Measurements from ENCODE around the gene SEPTIN1. TPM values are rescaled to one million over a fixed set of nuclear protein-coding genes. Genes with fewer than 3 reads are reported as not detected.

SEPTIN1 gene, protein sequence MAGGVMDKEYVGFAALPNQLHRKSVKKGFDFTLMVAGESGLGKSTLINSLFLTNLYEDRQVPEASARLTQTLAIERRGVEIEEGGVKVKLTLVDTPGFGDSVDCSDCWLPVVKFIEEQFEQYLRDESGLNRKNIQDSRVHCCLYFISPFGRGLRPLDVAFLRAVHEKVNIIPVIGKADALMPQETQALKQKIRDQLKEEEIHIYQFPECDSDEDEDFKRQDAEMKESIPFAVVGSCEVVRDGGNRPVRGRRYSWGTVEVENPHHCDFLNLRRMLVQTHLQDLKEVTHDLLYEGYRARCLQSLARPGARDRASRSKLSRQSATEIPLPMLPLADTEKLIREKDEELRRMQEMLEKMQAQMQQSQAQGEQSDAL
- 0.60 TPM in 1 of 2 replicates, not detected in the other for total RNA-seq (2014; rRNA removed; shearing (Covaris generic))

GRCh38 chr16:30382111-30382881 lies at the start of gene SEPTIN1:
SEPTIN1 (minus strand) TSS chr16:30382561; CDS start chr16:30382542, 19 bp downstream.

GRCh38 chr16:30429678-30430427 lies 47.5 kb upstream of the SEPTIN1 start, which contains the start of gene DCTPP1:
DCTPP1 (minus strand) TSS chr16:30430030; CDS start chr16:30429980, 50 bp downstream.

GRCh38 chr16:30407102-30407803 lies 24.9 kb upstream of the SEPTIN1 start, which contains the start of gene ZNF771:
ZNF771 (plus strand) TSS chr16:30407606; CDS start chr16:30408054, 448 bp downstream.

GRCh38 chr16:30395155-30395991 lies 13.0 kb upstream of the SEPTIN1 start, which contains the start of gene ZNF48:
ZNF48 (plus strand) TSS chr16:30395420; CDS start chr16:30395795, 375 bp downstream.

GRCh38 chr16:30374538-30374937 lies 7.8 kb downstream of the SEPTIN1 start, which contains the start of gene MYL11:
MYL11 (plus strand) TSS chr16:30374802; CDS start chr16:30374858, 56 bp downstream.

GRCh38 chr16:30370456-30371247 lies 11.7 kb downstream of the SEPTIN1 start, which contains the start of gene TBC1D10B:
TBC1D10B (minus strand) TSS chr16:30370494; CDS start chr16:30370183, 311 bp downstream.

DNA sequence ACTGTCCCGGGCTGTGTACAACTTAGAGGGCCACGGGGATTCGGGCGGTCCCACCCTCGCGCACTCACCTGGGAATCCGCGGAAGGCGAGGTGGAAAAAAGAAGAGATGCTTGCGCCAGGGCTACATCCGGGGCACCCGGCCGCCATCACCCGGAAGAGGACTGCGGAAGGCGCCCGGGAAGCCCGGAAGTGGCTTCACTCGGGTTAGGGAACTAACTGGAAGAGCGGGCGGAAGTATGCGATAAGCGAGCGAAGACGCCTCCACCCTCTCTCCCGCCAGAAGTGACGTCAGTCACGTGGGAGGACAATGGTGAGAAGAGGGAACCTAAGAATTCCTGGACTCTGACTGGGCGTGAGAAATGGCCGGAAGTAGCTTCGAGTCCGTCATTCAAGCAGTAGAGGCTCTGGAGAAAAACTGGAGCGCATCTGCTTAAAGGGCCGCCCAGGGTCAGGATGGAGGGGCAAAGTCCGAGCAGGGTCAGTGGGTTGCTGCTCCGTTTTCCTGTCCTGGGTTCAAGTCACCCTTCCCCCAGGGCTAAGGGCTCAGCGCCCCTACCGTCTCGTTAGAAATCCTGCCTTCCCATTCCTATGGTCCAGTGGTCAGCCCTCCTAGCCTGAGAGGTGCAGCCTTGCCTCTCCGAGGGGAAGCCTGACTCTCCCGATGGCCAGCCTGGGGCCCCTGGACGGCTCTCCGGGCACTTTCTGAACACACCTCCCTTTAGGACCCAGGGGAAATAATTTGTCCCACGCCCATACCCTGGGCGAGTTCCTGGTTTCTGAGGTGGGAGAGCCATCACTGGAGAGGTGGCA lies 27.0 kb downstream of the SEPTIN1 start, which contains the start of gene CD2BP2:
CD2BP2 (minus strand) TSS at position 165 of the 810 bp plus-strand sequence. CDS start 627 bp downstream, outside the sequence.

Small RNA genes within 50 kb of the gene (small RNA-seq; reads per million reads assigned to genes)
- 0.46 reads per million, percentile 17 among the genes with 10 or more reads in this experiment for gene RF00406

Other genes with a start within 250 kb of the SEPTIN1 start
- gene CORO1A, start 199.0 kb downstream of the SEPTIN1 start, total RNA-seq (2014; rRNA removed; shearing (Covaris generic)): 6.7 and 14.7 TPM in 2 replicates
- 132 and 219 TPM in 2 replicates for gene BOLA2B, start 188.9 kb downstream of the SEPTIN1 start, total RNA-seq (2014; rRNA removed; shearing (Covaris generic))
- 199 and 212 TPM in 2 replicates for gene SLX1A, start 188.7 kb downstream of the SEPTIN1 start, total RNA-seq (2014; rRNA removed; shearing (Covaris generic))
- gene SULT1A3, start 183.3 kb downstream of the SEPTIN1 start, total RNA-seq (2014; rRNA removed; shearing (Covaris generic)): 5.0 and 5.3 TPM in 2 replicates
- gene NPIPB13, start 134.1 kb downstream of the SEPTIN1 start, total RNA-seq (2014; rRNA removed; shearing (Covaris generic)): 2.6 and 2.9 TPM in 2 replicates
- gene CD2BP2, start 27.3 kb downstream of the SEPTIN1 start, total RNA-seq (2014; rRNA removed; shearing (Covaris generic)): 97.2 and 106 TPM in 2 replicates
- gene TBC1D10B, start 12.1 kb downstream of the SEPTIN1 start, total RNA-seq (2014; rRNA removed; shearing (Covaris generic)): 25.2 and 27.1 TPM in 2 replicates
- gene MYL11, start 7.8 kb downstream of the SEPTIN1 start, total RNA-seq (2014; rRNA removed; shearing (Covaris generic)): not detected in 2 replicates
- 11.2 and 12.2 TPM in 2 replicates for gene ZNF48, start 12.9 kb upstream of the SEPTIN1 start, total RNA-seq (2014; rRNA removed; shearing (Covaris generic))
- 7.2 and 9.6 TPM in 2 replicates for gene ZNF771, start 25.0 kb upstream of the SEPTIN1 start, total RNA-seq (2014; rRNA removed; shearing (Covaris generic))
- gene DCTPP1, start 47.5 kb upstream of the SEPTIN1 start, total RNA-seq (2014; rRNA removed; shearing (Covaris generic)): 36.7 and 40.4 TPM in 2 replicates
- 15.3 and 20.9 TPM in 2 replicates for gene SEPHS2, start 63.3 kb upstream of the SEPTIN1 start, total RNA-seq (2014; rRNA removed; shearing (Covaris generic))
- not detected in 2 replicates for gene ITGAL, start 90.2 kb upstream of the SEPTIN1 start, total RNA-seq (2014; rRNA removed; shearing (Covaris generic))
- 42.1 and 44.2 TPM in 2 replicates for gene ZNF768, start 144.0 kb upstream of the SEPTIN1 start, total RNA-seq (2014; rRNA removed; shearing (Covaris generic))
- 0.23 and 0.82 TPM in 2 replicates for gene ZNF747, start 152.3 kb upstream of the SEPTIN1 start, total RNA-seq (2014; rRNA removed; shearing (Covaris generic))
- gene ZNF764, start 175.8 kb upstream of the SEPTIN1 start, total RNA-seq (2014; rRNA removed; shearing (Covaris generic)): 10.9 and 14.7 TPM in 2 replicates
- gene ZNF688, start 189.2 kb upstream of the SEPTIN1 start, total RNA-seq (2014; rRNA removed; shearing (Covaris generic)): 12.4 and 17.1 TPM in 2 replicates
- not detected in 2 replicates for gene ZNF785, start 203.1 kb upstream of the SEPTIN1 start, total RNA-seq (2014; rRNA removed; shearing (Covaris generic))
- 8.7 and 11.5 TPM in 2 replicates for gene ZNF689, start 227.8 kb upstream of the SEPTIN1 start, total RNA-seq (2014; rRNA removed; shearing (Covaris generic))

All from A375 (cell line).